Measurements from ENCODE around the gene CHL1. TPM values are rescaled to one million over a fixed set of nuclear protein-coding genes. Genes with fewer than 3 reads are reported as not detected.

CHL1 gene
- total RNA-seq, 1 donor from 2014 or later, result 0.49 TPM

- no peaks in the 10 kb centered on the region for H4K20me1 ChIP-seq (ENCODE audit: low read depth)
- H3F3A ChIP-seq (ENCODE audit: low read depth), result no peaks in the 10 kb centered on the region
- H3K79me2 ChIP-seq (ENCODE audit: low read depth), result no peaks in the 10 kb centered on the region
- H2AFZ ChIP-seq (replicated peaks), result no peak overlapping the region
- H3K27me3 ChIP-seq, result peaks cover 42% of the 10 kb centered on the region
- Mint-ChIP-seq H3K27me3 (ENCODE audit: insufficient read depth, low read depth) (no peaks in the 10 kb centered on the region), H3K9me3 (no peaks in the 10 kb centered on the region), H3K4me3 (no peak overlapping the region), H3K36me3 (peaks cover 6% of the 10 kb centered on the region), H3K27ac (no peak overlapping the region), H3K4me1 (peaks cover 22% of the 10 kb centered on the region)
- no peak for TF ChIP-seq CTCF (IDR thresholded peaks at IDR 0.05)
- no peak for TF ChIP-seq EZH2phosphoT487 (IDR thresholded peaks at IDR 0.05)
- TF ChIP-seq EZH2 (IDR thresholded peaks at IDR 0.05), result no peak
- H3K36me3 ChIP-seq, result no peaks in the 10 kb centered on the region
- no peak for DNase-seq (ENCODE audit: low spot score)
- H3K9me3 ChIP-seq (ENCODE audit: low read depth), result no peaks in the 10 kb centered on the region
- no peak overlapping the region for H3K27ac ChIP-seq
- H3K4me3 ChIP-seq, result no peak overlapping the region
- H3K4me1 ChIP-seq, result peaks cover 17% of the 10 kb centered on the region
- H3K4me2 ChIP-seq, result no peak overlapping the region
- H3K9ac ChIP-seq, result no peak overlapping the region
These were observed 149.6 kb downstream of the CHL1 start for GRCh38 chr3:346186-346585.

- Histone ChIP-seq H3K27ac (no peak overlapping the region), H3F3A (ENCODE audit: low read depth) (no peaks in the 10 kb centered on the region), H3K4me2 (no peak overlapping the region), H3K9ac (no peak overlapping the region), H3K27me3 (peaks cover 44% of the 10 kb centered on the region), H3K79me2 (ENCODE audit: low read depth) (no peaks in the 10 kb centered on the region), H3K4me1 (peaks cover 9% of the 10 kb centered on the region), H3K4me3 (no peak overlapping the region), H3K36me3 (no peaks in the 10 kb centered on the region), H2AFZ (replicated peaks) (no peak overlapping the region), H4K20me1 (ENCODE audit: low read depth) (no peaks in the 10 kb centered on the region), H3K9me3 (ENCODE audit: low read depth) (no peaks in the 10 kb centered on the region)
- Mint-ChIP-seq H3K4me1 (peaks cover 23% of the 10 kb centered on the region), H3K36me3 (peaks cover 6% of the 10 kb centered on the region), H3K9me3 (no peaks in the 10 kb centered on the region), H3K4me3 (no peak overlapping the region), H3K27me3 (ENCODE audit: insufficient read depth, low read depth) (no peaks in the 10 kb centered on the region), H3K27ac (no peak overlapping the region)
- DNase-seq (ENCODE audit: low spot score), result no peak
- no peak for TF ChIP-seq EZH2phosphoT487 (IDR thresholded peaks at IDR 0.05)
- TF ChIP-seq EZH2 (IDR thresholded peaks at IDR 0.05), result no peak
- TF ChIP-seq CTCF (IDR thresholded peaks at IDR 0.05), result no peak
These were observed 151.0 kb downstream of the CHL1 start for GRCh38 chr3:347581-347980.

- peaks cover 8% of the 10 kb centered on the region for H3K36me3 Mint-ChIP-seq
- H3K27ac Mint-ChIP-seq, result no peak overlapping the region
- H4K20me1 ChIP-seq (ENCODE audit: low read depth), result no peaks in the 10 kb centered on the region
- H3K4me1 ChIP-seq, result peaks cover 9% of the 10 kb centered on the region
- no peaks in the 10 kb centered on the region for H3K27me3 Mint-ChIP-seq (ENCODE audit: insufficient read depth, low read depth)
- H3K4me1 Mint-ChIP-seq, result peaks cover 22% of the 10 kb centered on the region
- H3K9ac ChIP-seq, result no peak overlapping the region
- no peak overlapping the region for H2AFZ ChIP-seq (replicated peaks)
- no peak for TF ChIP-seq EZH2 (IDR thresholded peaks at IDR 0.05)
- H3K9me3 ChIP-seq (ENCODE audit: low read depth), result no peaks in the 10 kb centered on the region
- no peak overlapping the region for H3K4me3 Mint-ChIP-seq
- no peak overlapping the region for H3K27ac ChIP-seq
- H3K79me2 ChIP-seq (ENCODE audit: low read depth), result no peaks in the 10 kb centered on the region
- no peak overlapping the region for H3K4me2 ChIP-seq
- no peak for DNase-seq (ENCODE audit: low spot score)
- H3K27me3 ChIP-seq, result peaks cover 44% of the 10 kb centered on the region
- H3K36me3 ChIP-seq, result no peaks in the 10 kb centered on the region
- H3F3A ChIP-seq (ENCODE audit: low read depth), result no peaks in the 10 kb centered on the region
- no peak overlapping the region for H3K4me3 ChIP-seq
- H3K9me3 Mint-ChIP-seq, result no peaks in the 10 kb centered on the region
These were observed 154.4 kb downstream of the CHL1 start for GRCh38 chr3:350871-351371.

GRCh38 chr3:352599-352998, 156.0 kb downstream of the CHL1 start:
- peaks cover 38% of the 10 kb centered on the region for H3K27me3 ChIP-seq
- Mint-ChIP-seq H3K4me1 (peaks cover 20% of the 10 kb centered on the region), H3K36me3 (peaks cover 8% of the 10 kb centered on the region), H3K9me3 (no peaks in the 10 kb centered on the region), H3K27me3 (ENCODE audit: insufficient read depth, low read depth) (no peaks in the 10 kb centered on the region), H3K27ac (no peak overlapping the region), H3K4me3 (no peak overlapping the region)
- no peaks in the 10 kb centered on the region for H4K20me1 ChIP-seq (ENCODE audit: low read depth)
- H3K4me1 ChIP-seq, result peaks cover 9% of the 10 kb centered on the region
- H3K9me3 ChIP-seq (ENCODE audit: low read depth), result no peaks in the 10 kb centered on the region
- no peaks in the 10 kb centered on the region for H3K36me3 ChIP-seq
- no peak overlapping the region for H3K27ac ChIP-seq
- no peaks in the 10 kb centered on the region for H3F3A ChIP-seq (ENCODE audit: low read depth)
- no peak overlapping the region for H2AFZ ChIP-seq (replicated peaks)
- TF ChIP-seq CTCF (IDR thresholded peaks at IDR 0.05) (no peak), EZH2phosphoT487 (IDR thresholded peaks at IDR 0.05) (no peak), EZH2 (IDR thresholded peaks at IDR 0.05) (no peak)
- no peak overlapping the region for H3K4me2 ChIP-seq
- H3K9ac ChIP-seq, result no peak overlapping the region
- DNase-seq (ENCODE audit: low spot score), result no peak
- no peak overlapping the region for H3K4me3 ChIP-seq
- H3K79me2 ChIP-seq (ENCODE audit: low read depth), result no peaks in the 10 kb centered on the region
